GM12891 (cell line): Measurements from ENCODE around the gene SUMO3.

Experiments used
- POLR2A ChIP-seq: IDR thresholded peaks from 2 replicates; pipeline ENCODE4 v1.6.1; 2011; ENCODE audit warnings: low read depth, low read length, control low read depth
- SPI1 ChIP-seq: IDR thresholded peaks from 2 replicates; pipeline ENCODE4 v1.6.1; 2011; ENCODE audit warnings: low read depth, low read length, control low read depth

DNA sequence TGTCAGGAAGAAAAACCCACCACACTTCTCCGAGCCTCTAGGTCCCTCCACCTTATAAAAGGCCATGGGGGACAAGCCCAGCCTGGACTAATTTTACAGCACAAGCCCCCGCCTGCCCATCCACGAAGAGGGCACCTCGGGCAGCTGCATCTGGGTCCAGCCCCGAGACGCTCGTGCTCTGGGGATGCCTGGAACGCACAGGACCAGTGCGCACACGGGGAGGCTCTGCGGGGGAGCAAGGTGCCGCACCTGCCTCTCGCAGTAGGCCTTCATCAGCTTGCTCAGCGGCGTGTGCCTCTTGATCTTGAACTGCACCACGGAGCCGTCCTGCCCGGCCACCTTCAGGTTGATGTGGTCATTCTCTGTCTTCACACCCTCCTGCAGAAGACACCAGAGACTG is 4.1 kb downstream of the SUMO3 start:
- TF ChIP-seq SPI1, result no peak
- no peak for TF ChIP-seq POLR2A
